Measurements from ENCODE around the gene PANK4.

DNA sequence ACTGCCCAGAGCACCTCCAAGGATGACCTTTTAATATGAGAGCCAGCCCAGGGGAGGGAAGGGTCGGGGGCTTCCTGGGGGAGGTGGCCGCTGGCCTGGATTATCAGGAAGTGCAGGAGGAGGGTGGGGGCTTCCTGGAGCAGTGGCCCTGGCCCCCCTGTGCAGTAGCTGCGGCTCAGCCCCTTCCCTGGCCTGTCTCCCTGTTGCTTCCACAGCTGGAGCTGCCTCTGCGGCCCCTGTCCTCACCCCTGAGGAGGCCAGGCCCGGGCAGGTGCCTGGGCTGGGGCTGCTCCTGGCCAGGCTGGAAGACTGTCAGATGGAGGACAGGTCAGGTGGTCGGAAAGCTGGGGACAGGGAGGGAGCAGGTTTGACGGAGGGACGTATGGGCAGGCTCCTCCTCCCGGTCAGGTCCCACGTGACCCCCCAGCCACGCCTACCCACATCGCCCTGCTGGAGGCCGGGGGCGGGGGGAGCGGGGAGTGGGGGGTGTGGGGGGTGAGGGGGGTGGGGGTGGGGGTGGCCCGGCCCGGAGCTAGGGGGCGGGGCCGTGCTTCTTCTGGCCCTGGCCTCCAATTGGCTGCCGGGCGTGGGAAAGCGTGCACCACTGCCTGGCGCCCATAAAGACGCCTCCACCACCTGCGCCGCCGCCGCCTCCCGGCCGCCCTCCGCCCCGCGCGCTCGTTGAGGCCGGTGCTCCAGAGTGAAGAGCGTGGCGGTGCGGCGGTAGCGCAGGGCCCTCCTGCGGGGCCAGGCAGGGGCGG lies 19.5 kb upstream of the PANK4 start:
- TF ChIP-seq EZH2 (IDR thresholded peaks at IDR 0.05; ENCODE audit: low read depth) = no peak
- TF ChIP-seq, protein P1, sequence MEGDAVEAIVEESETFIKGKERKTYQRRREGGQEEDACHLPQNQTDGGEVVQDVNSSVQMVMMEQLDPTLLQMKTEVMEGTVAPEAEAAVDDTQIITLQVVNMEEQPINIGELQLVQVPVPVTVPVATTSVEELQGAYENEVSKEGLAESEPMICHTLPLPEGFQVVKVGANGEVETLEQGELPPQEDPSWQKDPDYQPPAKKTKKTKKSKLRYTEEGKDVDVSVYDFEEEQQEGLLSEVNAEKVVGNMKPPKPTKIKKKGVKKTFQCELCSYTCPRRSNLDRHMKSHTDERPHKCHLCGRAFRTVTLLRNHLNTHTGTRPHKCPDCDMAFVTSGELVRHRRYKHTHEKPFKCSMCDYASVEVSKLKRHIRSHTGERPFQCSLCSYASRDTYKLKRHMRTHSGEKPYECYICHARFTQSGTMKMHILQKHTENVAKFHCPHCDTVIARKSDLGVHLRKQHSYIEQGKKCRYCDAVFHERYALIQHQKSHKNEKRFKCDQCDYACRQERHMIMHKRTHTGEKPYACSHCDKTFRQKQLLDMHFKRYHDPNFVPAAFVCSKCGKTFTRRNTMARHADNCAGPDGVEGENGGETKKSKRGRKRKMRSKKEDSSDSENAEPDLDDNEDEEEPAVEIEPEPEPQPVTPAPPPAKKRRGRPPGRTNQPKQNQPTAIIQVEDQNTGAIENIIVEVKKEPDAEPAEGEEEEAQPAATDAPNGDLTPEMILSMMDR (conservative IDR thresholded peaks at IDR 0.05) = no peak
